CD14-positive monocyte (primary cell): ENCODE measurements around the gene HEATR1. TPM values are rescaled to one million over a fixed set of nuclear protein-coding genes. Genes with fewer than 3 reads are reported as not detected.

Experiments
- DNase-seq, 3 donors: peaks; one replicate each; pipeline ENCODE4 v3.0.0-alpha.2; 2011 to 2022
- H2AFZ ChIP-seq: 2 replicates; pipeline ENCODE4 v1.6.0; 2012; ENCODE audit warnings: mild to moderate bottlenecking, low read depth, low read length, inconsistent platforms; ENCODE audit not compliant: insufficient read depth, poor library complexity, severe bottlenecking
- H3K27ac ChIP-seq, 2 donors: 1 replicate in 1 of 2; 2 replicates in 1 of 2; pipeline ENCODE4 v1.5.1; 2012 to 2013; ENCODE audit warnings: low read length in 2 of 2, control low read depth in 1 of 2, inconsistent platforms in 1 of 2, low read depth in 1 of 2, mild to moderate bottlenecking in 1 of 2
- H3K27me3 ChIP-seq, 2 donors: one replicate each; pipeline versions ENCODE4 v1.6.0 to v1.6.1; 2011 to 2013; ENCODE audit warnings: low read length in 2 of 2; ENCODE audit not compliant: control insufficient read depth in 2 of 2, insufficient read depth in 2 of 2
- H3K36me3 ChIP-seq, 2 donors: replicated peaks in 1 of 2; 1 replicate in 1 of 2; 2 replicates in 1 of 2; pipeline versions ENCODE4 v1.5.1 to v1.6.1; 2012 to 2013; ENCODE audit warnings: low read length in 2 of 2, control low read depth in 1 of 2, inconsistent platforms in 1 of 2, mild to moderate bottlenecking in 1 of 2; ENCODE audit not compliant: insufficient read depth in 2 of 2, control insufficient read depth in 1 of 2
- H3K4me1 ChIP-seq, 2 donors: 1 replicate in 1 of 2; 2 replicates in 1 of 2; pipeline versions ENCODE4 v1.5.1 to v1.6.1; 2012 to 2013; ENCODE audit warnings: low read length in 2 of 2, control low read depth in 1 of 2, inconsistent platforms in 1 of 2, mild to moderate bottlenecking in 1 of 2, moderate library complexity in 1 of 2; ENCODE audit not compliant: insufficient read depth in 2 of 2, control insufficient read depth in 1 of 2
- H3K4me2 ChIP-seq: replicated peaks from 2 replicates; pipeline ENCODE3; 2012; ENCODE audit warnings: low read length, moderate library complexity, mild to moderate bottlenecking; ENCODE audit not compliant: poor library complexity, severe bottlenecking; ENCODE audit errors: extremely low read depth
- H3K4me3 ChIP-seq, 3 experiments: fragments of 200-600 bp in 1 of 3; sonication (generic) in 1 of 3; replicated peaks in 1 of 3; 1 replicate in 2 of 3; 2 replicates in 1 of 3; pipeline ENCODE4 v1.5.1; 2011 to 2013; ENCODE audit warnings: low read length in 3 of 3, mild to moderate bottlenecking in 3 of 3, control low read depth in 2 of 3, low read depth in 2 of 3, inconsistent platforms in 1 of 3, moderate library complexity in 1 of 3
- H3K79me2 ChIP-seq: 2 replicates; pipeline ENCODE4 v1.6.0; 2012; ENCODE audit warnings: mild to moderate bottlenecking, control low read depth, inconsistent platforms, low read length, moderate library complexity; ENCODE audit not compliant: insufficient read depth
- H3K9ac ChIP-seq: 2 replicates; pipeline ENCODE4 v1.6.0; 2017; ENCODE audit warnings: low read length, mild to moderate bottlenecking; ENCODE audit not compliant: insufficient read depth, poor library complexity, severe bottlenecking
- H3K9me3 ChIP-seq, 2 donors: replicated peaks in 1 of 2; 1 replicate in 1 of 2; 2 replicates in 1 of 2; pipeline versions ENCODE4 v1.5.1 to v1.6.1; 2012 to 2013; ENCODE audit warnings: low read length in 2 of 2, control low read depth in 1 of 2; ENCODE audit not compliant: control insufficient read depth in 1 of 2, insufficient read depth in 1 of 2
- H4K20me1 ChIP-seq: 2 replicates; pipeline ENCODE4 v1.6.0; 2012; ENCODE audit warnings: mild to moderate bottlenecking, low read length, control low read depth, moderate library complexity; ENCODE audit not compliant: insufficient read depth
- H3K27ac Mint-ChIP-seq, 7 donors: one replicate each; pipeline ENCODE4 v1.8.0; 2020; ENCODE audit warnings: mild to moderate bottlenecking in 7 of 7, mixed read lengths in 7 of 7, moderate library complexity in 6 of 7, inconsistent platforms in 2 of 7
- H3K27me3 Mint-ChIP-seq, 3 donors: one replicate each; pipeline ENCODE4 v1.8.0; 2021 to 2022; ENCODE audit warnings: low read depth in 3 of 3, mild to moderate bottlenecking in 3 of 3, mixed read lengths in 3 of 3, moderate library complexity in 3 of 3, inconsistent platforms in 1 of 3
- H3K36me3 Mint-ChIP-seq, 2 donors: one replicate each; pipeline ENCODE4 v1.8.0; 2020; ENCODE audit warnings: mixed read lengths in 2 of 2, inconsistent platforms in 1 of 2, mild to moderate bottlenecking in 1 of 2
- H3K4me1 Mint-ChIP-seq: one replicate; pipeline ENCODE4 v1.8.0; 2020; ENCODE audit warnings: mild to moderate bottlenecking, mixed read lengths
- H3K4me3 Mint-ChIP-seq, 2 donors: one replicate each; pipeline ENCODE4 v1.8.0; 2020; ENCODE audit warnings: mild to moderate bottlenecking in 2 of 2, mixed read lengths in 2 of 2, moderate library complexity in 1 of 2
- H3K9me3 Mint-ChIP-seq, 7 donors: one replicate each; pipeline ENCODE4 v1.8.0; 2020 to 2022; ENCODE audit warnings: mixed read lengths in 7 of 7, mild to moderate bottlenecking in 6 of 7, moderate library complexity in 6 of 7, inconsistent platforms in 2 of 7
- WGBS: methylation state at CpG from one replicate; pipeline ENCODE4 v1.1.5; 2013; ENCODE audit warnings: missing lambda C conversion rate; ENCODE audit not compliant: insufficient coverage; 5-methylcytosine and 5-hydroxymethylcytosine counted together
- intact Hi-C, 2 donors: fragments of 100-400 bp; cut with micrococcal nuclease; formaldehyde crosslinking; loops; one replicate each; pipeline versions ENCODE4 v1.15.0 to v1.15.1; 2023
- polyA plus RNA-seq, 3 donors: library from polyadenylated mRNA; depleted of rRNA in 1 of 3; unstranded in 2 of 3; stranded (reverse) in 1 of 3; fragments of 300-500 nt in 2 of 3; fragments of >200 nt in 1 of 3; fragmentation: Illumina TruSeq in 2 of 3; gene quantifications; 1 replicate in 2 of 3; 2 replicates in 1 of 3; pipeline ENCODE4 v1.2.3, GENCODE V29; 2012 to 2021
- TF ChIP-seq, protein P1 (sequence below): fragments of 200-600 bp; IDR thresholded peaks from one replicate; pipeline ENCODE4 v1.8.0; 2022; ENCODE audit warnings: antibody characterized with exemption, mild to moderate bottlenecking

The HEATR1 gene
- polyA plus RNA-seq, 3 donors = 2.8 to 4.2 (median 3.7) TPM

DNA sequence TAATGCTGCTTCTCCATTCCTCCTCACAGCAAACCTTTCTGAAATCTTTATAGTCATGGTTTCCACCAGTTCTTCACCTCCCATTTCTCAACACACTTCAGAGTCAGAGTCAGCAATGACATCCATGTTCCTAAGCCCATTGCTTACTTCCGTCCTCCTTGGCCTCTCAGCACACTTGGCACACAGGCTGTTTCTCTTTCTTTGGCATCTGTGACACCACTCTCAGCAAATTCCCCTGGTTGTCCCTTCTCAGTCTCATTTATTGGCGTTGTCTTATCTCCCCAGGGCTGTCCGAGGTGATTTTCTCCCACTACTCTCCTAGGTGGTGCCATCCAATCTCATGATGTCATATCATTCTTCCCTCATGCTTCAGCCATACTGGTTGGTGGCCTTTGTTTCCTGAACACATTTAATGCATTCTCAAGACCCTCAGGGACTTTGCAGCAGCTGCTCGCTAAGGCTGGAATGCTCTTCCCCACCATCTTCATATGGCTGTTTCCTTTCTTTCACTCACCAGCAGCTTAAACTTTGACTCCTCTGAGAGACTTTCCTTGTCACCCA is 83.8 kb downstream of the HEATR1 start:
- H3K9ac ChIP-seq = no peak overlapping the region
- WGBS = 90% methylated on average over 4 of the region's 4 CpGs
- intact Hi-C loops = loop anchor here (10.0 kb wide), 2 partner anchors 236 to 416 kb away; partner anchors contain the start of gene ERO1B (in 1 of the 2)
- no peaks in the 10 kb centered on the region for H3K27me3 ChIP-seq
- Mint-ChIP-seq H3K4me3 (no peak overlapping the region), H3K36me3 (no peaks in the 10 kb centered on the region), H3K9me3 (peaks cover 0 to 2% (median 0%) of the 10 kb centered on the region in 7 donors), H3K4me1 (peaks cover 30% of the 10 kb centered on the region), H3K27ac (no peak overlapping the region), H3K27me3 (peaks cover 0 to 5% (median 1%) of the 10 kb centered on the region in 3 donors)
- no peak overlapping the region for H2AFZ ChIP-seq
- TF ChIP-seq, protein P1, sequence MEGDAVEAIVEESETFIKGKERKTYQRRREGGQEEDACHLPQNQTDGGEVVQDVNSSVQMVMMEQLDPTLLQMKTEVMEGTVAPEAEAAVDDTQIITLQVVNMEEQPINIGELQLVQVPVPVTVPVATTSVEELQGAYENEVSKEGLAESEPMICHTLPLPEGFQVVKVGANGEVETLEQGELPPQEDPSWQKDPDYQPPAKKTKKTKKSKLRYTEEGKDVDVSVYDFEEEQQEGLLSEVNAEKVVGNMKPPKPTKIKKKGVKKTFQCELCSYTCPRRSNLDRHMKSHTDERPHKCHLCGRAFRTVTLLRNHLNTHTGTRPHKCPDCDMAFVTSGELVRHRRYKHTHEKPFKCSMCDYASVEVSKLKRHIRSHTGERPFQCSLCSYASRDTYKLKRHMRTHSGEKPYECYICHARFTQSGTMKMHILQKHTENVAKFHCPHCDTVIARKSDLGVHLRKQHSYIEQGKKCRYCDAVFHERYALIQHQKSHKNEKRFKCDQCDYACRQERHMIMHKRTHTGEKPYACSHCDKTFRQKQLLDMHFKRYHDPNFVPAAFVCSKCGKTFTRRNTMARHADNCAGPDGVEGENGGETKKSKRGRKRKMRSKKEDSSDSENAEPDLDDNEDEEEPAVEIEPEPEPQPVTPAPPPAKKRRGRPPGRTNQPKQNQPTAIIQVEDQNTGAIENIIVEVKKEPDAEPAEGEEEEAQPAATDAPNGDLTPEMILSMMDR = no peak
- no peak overlapping the region for H3K4me2 ChIP-seq
- H3K9me3 ChIP-seq = no peaks in the 10 kb centered on the region
- no peaks in the 10 kb centered on the region for H3K36me3 ChIP-seq
- H3K4me3 ChIP-seq = no peak overlapping the region
- H3K27ac ChIP-seq = no peak overlapping the region
- H3K4me1 ChIP-seq = peaks cover 22 to 27% of the 10 kb centered on the region in 2 donors
- peaks cover 26% of the 10 kb centered on the region for H3K79me2 ChIP-seq
- peaks cover 3% of the 10 kb centered on the region for H4K20me1 ChIP-seq
- DNase-seq = no peak

DNA sequence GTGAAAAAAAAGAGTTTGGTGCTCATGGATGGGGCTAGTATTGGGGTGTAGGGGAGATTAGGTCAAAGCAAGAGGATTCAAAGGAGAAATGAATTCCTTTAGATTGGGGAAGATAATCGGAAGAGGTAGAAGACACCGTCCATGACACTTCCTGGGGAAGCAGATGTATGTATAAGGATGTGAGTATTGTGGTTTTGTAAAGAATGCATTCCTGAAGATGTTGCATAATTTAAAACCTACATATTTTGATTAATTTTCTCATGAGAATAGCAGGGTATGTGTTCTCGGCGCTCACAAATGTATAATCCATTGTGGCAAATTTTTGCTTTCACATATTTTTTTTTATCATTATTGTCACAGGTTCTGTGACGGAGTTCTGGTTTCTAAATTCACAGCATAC is 86.0 kb downstream of the HEATR1 start:
- H3K9me3 ChIP-seq = no peaks in the 10 kb centered on the region
- no peak overlapping the region for H3K27ac ChIP-seq
- Mint-ChIP-seq H3K4me3 (no peak overlapping the region), H3K36me3 (no peaks in the 10 kb centered on the region), H3K27me3 (peaks cover 0 to 5% (median 1%) of the 10 kb centered on the region in 3 donors), H3K9me3 (peaks cover 0 to 2% (median 0%) of the 10 kb centered on the region in 7 donors), H3K4me1 (peaks cover 23% of the 10 kb centered on the region), H3K27ac (no peak overlapping the region)
- no peaks in the 10 kb centered on the region for H3K36me3 ChIP-seq
- intact Hi-C loops = no loop called here
- 0% methylated on average over 1 of the region's 5 CpGs for WGBS
- TF ChIP-seq, protein P1 = no peak
- peaks cover 6% of the 10 kb centered on the region for H3K79me2 ChIP-seq
- H3K4me2 ChIP-seq = no peak overlapping the region
- no peak for DNase-seq
- H3K27me3 ChIP-seq = no peaks in the 10 kb centered on the region
- H3K9ac ChIP-seq = no peak overlapping the region
- peaks cover 13 to 15% of the 10 kb centered on the region in 2 donors for H3K4me1 ChIP-seq
- no peak overlapping the region for H3K4me3 ChIP-seq
- no peaks in the 10 kb centered on the region for H4K20me1 ChIP-seq
- no peak overlapping the region for H2AFZ ChIP-seq
